Astrocyte of the cerebellum (primary cell): Measurements from ENCODE around the gene SLC19A2.

Experiments
- DNase-seq: peaks from one replicate; pipeline ENCODE4 v3.0.0-alpha.2; 2011; ENCODE audit warnings: low read depth
- H3K4me3 ChIP-seq: 2 replicates; pipeline ENCODE4 v1.5.1; 2011; ENCODE audit warnings: mild to moderate bottlenecking, low read depth, low read length, moderate library complexity
- in situ Hi-C: cut with HindIII; loops from 2 replicates; pipeline ENCODE4 v1.10.0; 2017; ENCODE audit warnings: low sequenced_read_pairs
- TF ChIP-seq, protein P1 (sequence below): IDR thresholded peaks from 2 replicates; pipeline ENCODE4 v1.5.1; 2012; ENCODE audit warnings: low read length, low read depth, moderate library complexity, mild to moderate bottlenecking; ENCODE audit errors: missing control alignments

SLC19A2 gene

GRCh38 chr1:169487133-169487532 is 1.4 kb upstream of the SLC19A2 start:
- in situ Hi-C loops, result no loop called here
- TF ChIP-seq, protein P1, sequence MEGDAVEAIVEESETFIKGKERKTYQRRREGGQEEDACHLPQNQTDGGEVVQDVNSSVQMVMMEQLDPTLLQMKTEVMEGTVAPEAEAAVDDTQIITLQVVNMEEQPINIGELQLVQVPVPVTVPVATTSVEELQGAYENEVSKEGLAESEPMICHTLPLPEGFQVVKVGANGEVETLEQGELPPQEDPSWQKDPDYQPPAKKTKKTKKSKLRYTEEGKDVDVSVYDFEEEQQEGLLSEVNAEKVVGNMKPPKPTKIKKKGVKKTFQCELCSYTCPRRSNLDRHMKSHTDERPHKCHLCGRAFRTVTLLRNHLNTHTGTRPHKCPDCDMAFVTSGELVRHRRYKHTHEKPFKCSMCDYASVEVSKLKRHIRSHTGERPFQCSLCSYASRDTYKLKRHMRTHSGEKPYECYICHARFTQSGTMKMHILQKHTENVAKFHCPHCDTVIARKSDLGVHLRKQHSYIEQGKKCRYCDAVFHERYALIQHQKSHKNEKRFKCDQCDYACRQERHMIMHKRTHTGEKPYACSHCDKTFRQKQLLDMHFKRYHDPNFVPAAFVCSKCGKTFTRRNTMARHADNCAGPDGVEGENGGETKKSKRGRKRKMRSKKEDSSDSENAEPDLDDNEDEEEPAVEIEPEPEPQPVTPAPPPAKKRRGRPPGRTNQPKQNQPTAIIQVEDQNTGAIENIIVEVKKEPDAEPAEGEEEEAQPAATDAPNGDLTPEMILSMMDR, result no peak
- no peak for DNase-seq
- peak overlapping the region; percentile 61 for H3K4me3 ChIP-seq

DNA sequence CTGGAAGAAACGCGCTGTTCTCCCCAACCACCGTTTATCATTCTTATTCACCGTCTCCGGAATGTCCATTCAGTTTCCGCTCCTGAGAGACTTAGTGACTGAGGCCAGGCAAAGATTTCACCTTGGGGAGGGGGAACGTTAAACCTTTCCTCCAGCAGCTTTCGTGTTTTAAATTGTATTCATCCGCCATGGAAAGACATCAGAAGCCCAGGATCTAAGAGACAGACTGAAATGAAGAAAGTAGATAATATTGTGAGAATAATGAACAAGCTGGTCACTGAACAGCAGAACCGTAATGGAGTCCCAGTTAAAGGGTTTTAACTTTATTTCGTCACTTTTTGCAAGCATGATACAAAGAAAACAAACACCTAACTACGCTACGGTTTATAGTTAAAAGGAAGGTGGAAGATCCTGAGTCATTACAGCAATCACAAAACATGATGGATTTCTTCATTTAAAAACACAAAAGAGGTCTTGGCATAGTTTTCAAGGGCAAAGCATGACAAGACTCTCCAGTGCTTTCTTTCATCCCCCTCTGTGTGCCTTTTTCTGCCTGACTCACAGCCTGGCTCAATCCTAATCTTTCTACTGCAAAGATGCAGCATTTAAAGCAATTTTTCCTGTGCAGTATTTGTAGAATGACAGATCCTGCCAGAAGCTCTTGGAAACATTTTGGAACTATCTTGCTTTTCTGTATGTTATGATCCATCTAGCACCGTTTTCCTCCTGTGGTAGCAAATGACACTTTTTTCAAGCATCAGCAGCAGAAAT is 722 bp upstream of the SLC19A2 start:
- peak overlapping the region; percentile 61 for H3K4me3 ChIP-seq
- no peak for DNase-seq
- TF ChIP-seq, protein P1, result no peak
- in situ Hi-C loops, result no loop called here

DNA sequence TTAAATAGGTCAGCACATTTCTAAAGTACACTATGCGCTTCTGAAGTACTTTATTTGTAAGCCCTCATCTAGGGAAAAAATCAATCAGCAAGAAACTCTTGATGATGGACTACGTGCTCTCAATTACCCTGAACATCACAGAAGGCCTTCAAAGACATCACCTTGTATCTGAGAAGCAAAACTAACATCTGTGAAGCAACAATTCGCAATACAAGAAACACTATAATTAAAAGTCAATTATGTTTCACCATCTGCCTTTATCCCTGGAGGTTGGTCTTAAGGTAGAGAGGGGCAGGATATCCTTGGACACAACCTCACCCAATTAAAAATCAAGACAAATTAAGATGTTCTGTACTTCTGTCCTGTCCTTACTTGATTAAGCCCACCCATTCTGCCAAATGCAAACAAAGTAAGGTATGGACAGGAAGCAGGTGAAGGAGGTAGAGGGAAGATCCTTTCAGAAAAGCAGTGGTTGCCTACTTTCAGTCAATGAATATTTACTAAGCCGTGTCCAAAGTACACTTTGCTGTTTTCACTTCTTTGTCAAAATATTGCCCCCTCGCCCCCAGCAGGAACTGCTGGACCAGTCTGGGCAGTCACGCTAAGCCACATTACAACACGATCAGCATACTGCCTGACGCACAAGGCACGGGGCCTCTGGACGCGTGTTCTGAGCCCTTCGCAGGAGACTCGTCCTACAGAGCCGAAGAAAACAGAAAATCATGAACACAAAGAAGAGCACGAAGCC is 887 bp downstream of the SLC19A2 start:
- peak overlapping the region; percentile 61 for H3K4me3 ChIP-seq
- DNase-seq, result no peak
- in situ Hi-C loops, result no loop called here
- TF ChIP-seq, protein P1, result no peak

GRCh38 chr1:169484101-169484500 is 1.6 kb downstream of the SLC19A2 start:
- H3K4me3 ChIP-seq, result peak overlapping the region; percentile 61
- DNase-seq, result no peak
- TF ChIP-seq, protein P1, result no peak
- in situ Hi-C loops, result no loop called here

DNA sequence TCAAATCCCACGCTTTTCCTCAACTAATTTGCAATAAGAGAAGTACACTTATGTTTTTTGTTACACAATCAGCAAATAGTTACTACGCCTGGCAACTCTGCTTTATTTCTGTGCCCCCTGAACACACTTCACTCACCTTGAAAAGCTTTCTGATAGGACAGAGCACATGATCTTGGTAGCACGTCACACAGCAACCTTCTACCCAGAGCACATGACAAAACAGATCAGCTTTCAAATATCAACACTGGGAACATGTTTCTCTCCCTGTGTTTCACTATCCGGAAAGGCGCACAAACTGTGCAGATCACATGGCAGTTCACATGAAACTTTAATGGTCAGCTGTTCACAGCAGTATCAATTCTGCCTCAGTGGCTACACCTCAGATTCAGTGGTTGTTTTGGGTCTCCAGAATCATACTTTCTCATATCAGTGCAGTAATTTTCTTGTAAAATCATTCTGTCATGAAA is 2.2 kb downstream of the SLC19A2 start:
- no peak for DNase-seq
- TF ChIP-seq, protein P1, result no peak
- peak overlapping the region; percentile 61 for H3K4me3 ChIP-seq
- in situ Hi-C loops, result no loop called here

DNA sequence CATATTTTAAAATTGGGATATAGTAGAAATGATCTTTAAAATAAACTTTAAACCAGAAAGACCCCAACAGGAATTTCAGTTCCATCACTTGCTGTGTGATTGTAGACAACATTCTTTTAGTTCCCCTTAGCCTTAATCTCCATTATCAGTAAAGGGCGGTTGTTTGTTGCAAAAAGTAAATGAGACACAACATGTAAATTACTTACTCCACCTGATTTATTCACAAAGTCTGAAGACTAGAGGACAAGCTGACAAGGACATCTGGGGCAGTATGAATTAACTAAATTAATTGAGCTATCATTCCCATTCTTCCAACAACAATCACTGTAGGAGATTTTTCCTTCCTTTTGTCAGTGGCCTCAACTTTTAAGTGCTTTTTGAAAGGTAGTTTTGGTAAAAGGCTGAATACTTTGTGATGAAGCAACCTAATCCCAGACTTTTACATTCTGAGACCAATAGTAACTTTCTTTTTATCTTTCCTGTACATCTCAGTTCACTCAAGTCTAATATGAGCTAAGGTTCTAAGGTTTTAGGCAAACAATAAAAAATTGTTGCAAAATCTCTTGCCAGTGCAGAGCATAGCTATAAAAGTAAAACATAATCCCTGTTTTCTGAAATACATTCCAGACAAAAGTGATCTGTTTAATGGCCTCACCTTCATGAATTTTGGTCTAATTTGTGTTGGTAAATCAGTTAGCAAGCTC is 6.2 kb downstream of the SLC19A2 start:
- in situ Hi-C loops, result no loop called here

More for the DNA sequence above, 6.2 kb downstream of the SLC19A2 start:
- TF ChIP-seq, protein P1, result no peak
- no peak overlapping the region for H3K4me3 ChIP-seq
- no peak for DNase-seq
